Mucosa of rectum (tissue), 2 donors: ENCODE measurements around the gene BTBD16.

Experiments used
- H3K27ac ChIP-seq, 2 donors: one replicate each; pipeline ENCODE4 v1.7.0; 2013; ENCODE audit warnings: inconsistent platforms in 2 of 2, low read depth in 2 of 2, low read length in 2 of 2
- H3K27me3 ChIP-seq, 2 donors: one replicate each; pipeline ENCODE4 v1.7.0; 2013; ENCODE audit warnings: low read length in 2 of 2; ENCODE audit not compliant: control insufficient read depth in 2 of 2, insufficient read depth in 2 of 2
- H3K36me3 ChIP-seq, 2 donors: one replicate each; pipeline ENCODE4 v1.7.0; 2013; ENCODE audit warnings: low read length in 2 of 2; ENCODE audit not compliant: control insufficient read depth in 2 of 2, insufficient read depth in 2 of 2
- H3K4me1 ChIP-seq, 2 donors: one replicate each; pipeline ENCODE4 v1.7.0; 2013; ENCODE audit warnings: low read length in 2 of 2, mild to moderate bottlenecking in 1 of 2; ENCODE audit not compliant: control insufficient read depth in 2 of 2, insufficient read depth in 2 of 2
- H3K4me3 ChIP-seq, 2 donors: one replicate each; pipeline ENCODE4 v1.7.0; 2013; ENCODE audit warnings: low read length in 2 of 2
- H3K9ac ChIP-seq, 2 donors: one replicate each; pipeline ENCODE4 v1.7.0; 2013; ENCODE audit warnings: low read length in 2 of 2, low read depth in 1 of 2, mild to moderate bottlenecking in 1 of 2
- H3K9me3 ChIP-seq, 2 donors: one replicate each; pipeline ENCODE4 v1.7.0; 2013; ENCODE audit warnings: low read length in 2 of 2; ENCODE audit not compliant: control insufficient read depth in 2 of 2
- donor health status: healthy.
- donor health status: Normal muscosa, but diverticular disease.

BTBD16 gene

GRCh38 chr10:122301811-122302115, 30.7 kb downstream of the BTBD16 start:
- H3K9ac ChIP-seq, result no peak overlapping the region
- H3K27ac ChIP-seq, result no peak overlapping the region
- peaks cover 0 to 2% of the 10 kb centered on the region in 2 donors for H3K4me1 ChIP-seq
- H3K36me3 ChIP-seq, result no peaks in the 10 kb centered on the region
- no peaks in the 10 kb centered on the region for H3K27me3 ChIP-seq
- H3K9me3 ChIP-seq, result no peaks in the 10 kb centered on the region
- no peak overlapping the region for H3K4me3 ChIP-seq

- Histone ChIP-seq H3K36me3 (no peaks in the 10 kb centered on the region), H3K4me1 (peaks cover 0 to 2% of the 10 kb centered on the region in 2 donors), H3K4me3 (no peak overlapping the region), H3K9me3 (no peaks in the 10 kb centered on the region), H3K27me3 (no peaks in the 10 kb centered on the region), H3K9ac (no peak overlapping the region), H3K27ac (no peak overlapping the region)
Measured at GRCh38 chr10:122302315-122302714, 31.2 kb downstream of the BTBD16 start.

GRCh38 chr10:122303271-122304053, 32.4 kb downstream of the BTBD16 start:
- Histone ChIP-seq H3K9me3 (no peaks in the 10 kb centered on the region), H3K4me1 (peaks cover 2 to 10% of the 10 kb centered on the region in 2 donors), H3K4me3 (no peak overlapping the region), H3K9ac (no peak overlapping the region), H3K27ac (no peak overlapping the region), H3K27me3 (no peaks in the 10 kb centered on the region), H3K36me3 (no peaks in the 10 kb centered on the region)

- Histone ChIP-seq H3K27me3 (no peaks in the 10 kb centered on the region), H3K9me3 (no peaks in the 10 kb centered on the region), H3K36me3 (no peaks in the 10 kb centered on the region), H3K9ac (no peak overlapping the region), H3K4me3 (no peak overlapping the region), H3K4me1 (peaks cover 6 to 13% of the 10 kb centered on the region in 2 donors), H3K27ac (no peak overlapping the region)
Measured at GRCh38 chr10:122304054-122304579, 33.0 kb downstream of the BTBD16 start.

GRCh38 chr10:122306282-122306681, 35.2 kb downstream of the BTBD16 start:
- no peak overlapping the region for H3K4me3 ChIP-seq

GRCh38 chr10:122306744-122307143, 35.6 kb downstream of the BTBD16 start:
- Histone ChIP-seq H3K27ac (no peak overlapping the region), H3K9ac (no peak overlapping the region), H3K36me3 (no peaks in the 10 kb centered on the region), H3K4me1 (peaks cover 11 to 34% of the 10 kb centered on the region in 2 donors), H3K4me3 (no peak overlapping the region), H3K27me3 (no peaks in the 10 kb centered on the region), H3K9me3 (no peaks in the 10 kb centered on the region)

More at GRCh38 chr10:122306282-122306681, 35.2 kb downstream of the BTBD16 start:
- H3K36me3 ChIP-seq, result no peaks in the 10 kb centered on the region
- H3K27me3 ChIP-seq, result no peaks in the 10 kb centered on the region
- H3K4me1 ChIP-seq, result peaks cover 11 to 29% of the 10 kb centered on the region in 2 donors
- H3K9me3 ChIP-seq, result no peaks in the 10 kb centered on the region
- H3K9ac ChIP-seq, result no peak overlapping the region
- no peak overlapping the region for H3K27ac ChIP-seq

GRCh38 chr10:122307669-122308416, 36.7 kb downstream of the BTBD16 start:
- H3K4me3 ChIP-seq, result peak overlapping the region in 1 of 2 donors; percentile 5

GRCh38 chr10:122308417-122309141, 37.5 kb downstream of the BTBD16 start:
- H3K4me3 ChIP-seq, result no peak overlapping the region
- H3K9ac ChIP-seq, result no peak overlapping the region
- peaks cover 11 to 37% of the 10 kb centered on the region in 2 donors for H3K4me1 ChIP-seq
- H3K36me3 ChIP-seq, result no peaks in the 10 kb centered on the region
- peak overlapping the region; percentile 46 to 56 for H3K27ac ChIP-seq
- no peaks in the 10 kb centered on the region for H3K9me3 ChIP-seq
- H3K27me3 ChIP-seq, result no peaks in the 10 kb centered on the region

More at GRCh38 chr10:122307669-122308416, 36.7 kb downstream of the BTBD16 start:
- no peaks in the 10 kb centered on the region for H3K36me3 ChIP-seq
- no peak overlapping the region for H3K9ac ChIP-seq
- peaks cover 11 to 37% of the 10 kb centered on the region in 2 donors for H3K4me1 ChIP-seq
- no peaks in the 10 kb centered on the region for H3K27me3 ChIP-seq
- peak overlapping the region; percentile 56 to 59 for H3K27ac ChIP-seq
- H3K9me3 ChIP-seq, result no peaks in the 10 kb centered on the region

GRCh38 chr10:122310311-122311050, 39.4 kb downstream of the BTBD16 start:
- Histone ChIP-seq H3K27me3 (no peaks in the 10 kb centered on the region), H3K9ac (peak overlapping the region in 1 of 2 donors; percentile 36), H3K4me3 (peak overlapping the region; percentile 1 to 19), H3K27ac (peak overlapping the region; percentile 13 to 50), H3K36me3 (no peaks in the 10 kb centered on the region), H3K4me1 (peaks cover 11 to 37% of the 10 kb centered on the region in 2 donors), H3K9me3 (no peaks in the 10 kb centered on the region)
